MCF 10A (cell line): ENCODE measurements around the gene MFSD11. TPM values are rescaled to one million over a fixed set of nuclear protein-coding genes. Genes with fewer than 3 reads are reported as not detected.
"Not testable (repeated sequence)": the region's sequence is repeated elsewhere in the genome, so short reads cannot be mapped to it uniquely, and the experiment has no call there.

ENCODE experiments used
- BruUV-seq: library from RNA; stranded (reverse); fragments of 400-500 nt; replicated peaks from 2 replicates; lab custom pipeline; 2021; lab: Mats Ljungman, UMichigan
- CTCF ChIA-PET: fragments of 300-600 bp; sonication (Branson Sonifier 250); formaldehyde crosslinking; extraction: SDS; loops from one replicate; lab custom pipeline; 2021; ENCODE audit warnings: antibody characterized with exemption, inconsistent platforms; lab: Yijun Ruan, JAX
- POLR2A ChIA-PET: fragments of 300-600, 350-650 bp; sonication (Branson Sonifier 250); formaldehyde crosslinking; extraction: SDS; loops from one replicate; lab custom pipeline; 2020; ENCODE audit warnings: antibody characterized with exemption, inconsistent platforms; lab: Yijun Ruan, JAX
- DNase-seq: peaks from one replicate; pipeline ENCODE4 v3.0.0-alpha.2; 2018; ENCODE audit not compliant: unreplicated experiment
- H3K27ac Mint-ChIP-seq: one replicate; pipeline ENCODE4 v1.8.0; 2022; ENCODE audit warnings: mild to moderate bottlenecking, low read depth, mixed read lengths; ENCODE audit not compliant: unreplicated experiment
- H3K27me3 Mint-ChIP-seq: one replicate; pipeline ENCODE4 v1.8.0; 2022; ENCODE audit warnings: mixed read lengths; ENCODE audit not compliant: insufficient read depth, unreplicated experiment
- H3K36me3 Mint-ChIP-seq: one replicate; pipeline ENCODE4 v1.8.0; 2022; ENCODE audit warnings: mild to moderate bottlenecking, moderate library complexity, mixed read lengths; ENCODE audit not compliant: insufficient read depth, unreplicated experiment
- H3K4me1 Mint-ChIP-seq: one replicate; pipeline ENCODE4 v1.8.0; 2022; ENCODE audit warnings: mixed read lengths; ENCODE audit not compliant: insufficient read depth, unreplicated experiment
- H3K4me3 Mint-ChIP-seq: one replicate; pipeline ENCODE4 v1.8.0; 2022; ENCODE audit warnings: mild to moderate bottlenecking, moderate library complexity, mixed read lengths; ENCODE audit not compliant: unreplicated experiment
- H3K9me3 Mint-ChIP-seq: one replicate; pipeline ENCODE4 v1.8.0; 2022; ENCODE audit warnings: mixed read lengths; ENCODE audit not compliant: unreplicated experiment
- CTCF ChIP-seq: fragments of 200-600 bp; IDR thresholded peaks from one replicate; pipeline ENCODE4 v1.8.0; 2022; ENCODE audit warnings: antibody characterized with exemption, mild to moderate bottlenecking; ENCODE audit not compliant: unreplicated experiment
- intact Hi-C: fragments of 100-400 bp; cut with micrococcal nuclease; formaldehyde crosslinking; loops from 2 replicates; pipeline ENCODE4 v1.14.1; 2022
- total RNA-seq: library from RNA; stranded (reverse); gene quantifications from 2 replicates; pipeline ENCODE4 v1.2.3, GENCODE V29; 2022

The MFSD11 gene
- total RNA-seq, 1 experiment from 2014 or later: 11.6 TPM

- CTCF ChIA-PET: no interaction called here
- Mint-ChIP-seq H3K36me3 (no peaks in the 10 kb centered on the region), H3K4me1 (no peaks in the 10 kb centered on the region), H3K27me3 (no peaks in the 10 kb centered on the region), H3K4me3 (no peak overlapping the region), H3K9me3 (no peaks in the 10 kb centered on the region), H3K27ac (no peak overlapping the region)
- intact Hi-C loops: no loop called here
- BruUV-seq: no TSS peak
- no peak for TF ChIP-seq CTCF
- no peak for DNase-seq
- POLR2A ChIA-PET: interaction anchor here (0.7 kb wide), 1 partner anchor 15 kb away, joined by 3 read pairs; no protein-coding TSS in a partner anchor
Measured at GRCh38 chr17:76796081-76796480, 58.2 kb downstream of the MFSD11 start.

DNA sequence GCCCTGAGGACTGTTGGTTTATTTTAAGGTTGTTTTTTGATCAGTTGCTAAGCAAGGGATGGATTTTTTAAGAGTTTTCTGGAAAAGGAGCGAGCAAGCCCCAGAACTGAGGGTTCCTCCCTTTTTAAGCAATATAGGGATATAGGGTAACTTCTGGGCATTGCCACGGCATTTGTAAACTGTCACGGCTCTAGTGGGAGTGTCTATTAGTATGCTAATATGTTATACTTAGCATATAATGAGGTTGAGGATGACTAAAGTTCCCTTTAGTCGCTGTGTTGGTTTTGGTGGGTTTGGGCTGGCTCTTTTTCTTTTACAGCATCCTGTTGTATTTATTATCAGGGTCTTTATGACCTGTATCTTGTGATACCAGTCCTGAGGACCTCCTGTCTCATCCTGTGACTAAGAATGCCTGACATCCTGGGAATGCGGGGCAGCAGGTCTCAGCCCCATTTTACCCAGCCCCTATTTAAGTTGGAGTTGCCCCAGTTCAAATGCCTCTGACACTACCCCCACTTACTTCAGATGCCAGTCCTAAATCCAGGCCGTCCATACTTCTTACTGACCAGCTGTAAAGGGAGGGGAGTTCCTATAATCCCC lies 59.4 kb downstream of the MFSD11 start:
- intact Hi-C loops: no loop called here
- no peak for DNase-seq
- no peaks in the 10 kb centered on the region for H3K4me1 Mint-ChIP-seq
- no peaks in the 10 kb centered on the region for H3K9me3 Mint-ChIP-seq
- H3K4me3 Mint-ChIP-seq: no peak overlapping the region
- H3K27ac Mint-ChIP-seq: no peak overlapping the region
- no peaks in the 10 kb centered on the region for H3K27me3 Mint-ChIP-seq
- ChIA-PET CTCF (interaction anchor here (0.6 kb wide), 1 partner anchor 823 kb away, joined by 4 read pairs; no protein-coding TSS in a partner anchor), POLR2A (no interaction called here)
- no peak for TF ChIP-seq CTCF
- no TSS peak for BruUV-seq
- H3K36me3 Mint-ChIP-seq: no peaks in the 10 kb centered on the region

- intact Hi-C loops: no loop called here
- no peak overlapping the region for H3K4me3 Mint-ChIP-seq
- no peak overlapping the region for H3K27ac Mint-ChIP-seq
- no peaks in the 10 kb centered on the region for H3K9me3 Mint-ChIP-seq
- no peaks in the 10 kb centered on the region for H3K4me1 Mint-ChIP-seq
- no peaks in the 10 kb centered on the region for H3K36me3 Mint-ChIP-seq
- no TSS peak for BruUV-seq
- TF ChIP-seq CTCF: no peak
- H3K27me3 Mint-ChIP-seq: no peaks in the 10 kb centered on the region
- DNase-seq: no peak
- CTCF ChIA-PET: no interaction called here
- POLR2A ChIA-PET: no interaction called here
Measured at GRCh38 chr17:76801706-76802105, 63.8 kb downstream of the MFSD11 start.

DNA sequence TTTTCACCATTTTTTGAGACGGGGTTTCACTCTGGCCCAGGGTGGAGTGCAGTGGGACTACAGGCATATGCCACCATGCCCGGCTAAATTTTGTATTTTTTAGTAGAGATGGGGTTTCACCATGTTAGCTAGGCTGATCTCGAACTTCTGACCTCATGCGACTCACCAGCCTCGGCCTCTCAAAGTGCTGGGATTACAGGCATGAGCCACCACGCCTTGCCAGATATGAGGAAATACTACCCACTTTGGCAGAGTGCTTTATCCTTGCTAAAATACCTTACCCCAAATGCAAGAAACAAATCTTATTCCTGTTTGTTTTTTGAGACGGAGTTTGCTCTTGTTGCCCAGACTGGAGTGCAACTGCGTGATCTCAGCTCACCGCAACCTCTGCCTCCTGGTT lies 67.4 kb downstream of the MFSD11 start:
- CTCF ChIA-PET: no interaction called here

DNA sequence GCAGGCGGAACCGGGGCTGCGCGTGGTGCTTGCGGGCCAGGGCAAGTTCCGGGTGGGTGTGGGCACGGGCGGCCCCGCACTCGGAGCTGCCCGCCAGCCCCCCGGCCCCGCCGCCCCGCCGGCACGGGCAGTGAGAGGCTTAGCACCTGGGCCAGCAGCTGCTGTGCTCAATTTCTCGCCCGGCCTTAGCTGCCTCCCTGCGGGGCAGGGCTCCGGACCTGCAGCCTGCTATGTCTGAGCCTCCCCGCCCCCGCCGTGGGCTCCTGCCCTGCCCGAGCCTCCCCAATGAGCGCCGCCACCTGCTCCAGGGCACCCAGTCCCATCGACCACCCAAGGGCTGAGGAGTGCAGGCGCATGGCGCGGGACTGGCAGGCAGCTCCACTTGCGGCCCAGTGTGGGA lies 68.2 kb downstream of the MFSD11 start:
- intact Hi-C loops, H3K27me3 Mint-ChIP-seq, H3K36me3 Mint-ChIP-seq, H3K4me1 Mint-ChIP-seq, DNase-seq, H3K4me3 Mint-ChIP-seq, H3K27ac Mint-ChIP-seq, POLR2A ChIA-PET, BruUV-seq, H3K9me3 Mint-ChIP-seq: not testable (repeated sequence)
- CTCF ChIA-PET: interaction anchor here (0.6 kb wide), 1 partner anchor 74 kb away, joined by 4 read pairs; no protein-coding TSS in a partner anchor

More for the DNA sequence above, 67.4 kb downstream of the MFSD11 start:
- Mint-ChIP-seq H3K9me3 (no peaks in the 10 kb centered on the region), H3K36me3 (no peaks in the 10 kb centered on the region), H3K4me1 (no peaks in the 10 kb centered on the region), H3K4me3 (no peak overlapping the region), H3K27me3 (no peaks in the 10 kb centered on the region), H3K27ac (no peak overlapping the region)
- no peak for TF ChIP-seq CTCF
- intact Hi-C loops: no loop called here
- POLR2A ChIA-PET: no interaction called here
- no TSS peak for BruUV-seq
- DNase-seq: peak; percentile 22

- H3K27ac Mint-ChIP-seq, H3K4me1 Mint-ChIP-seq, intact Hi-C loops, H3K36me3 Mint-ChIP-seq, DNase-seq, H3K9me3 Mint-ChIP-seq, H3K4me3 Mint-ChIP-seq, BruUV-seq, CTCF ChIA-PET, H3K27me3 Mint-ChIP-seq, POLR2A ChIA-PET: not testable (repeated sequence)
Measured at GRCh38 chr17:76806767-76807166, 68.8 kb downstream of the MFSD11 start.
